Measurements from ENCODE around the gene FETUB.

- no peak for TF ChIP-seq CTCF (conservative IDR thresholded peaks at IDR 0.05)
- TF ChIP-seq ZFX (IDR thresholded peaks at IDR 0.05): no peak
Measured at GRCh38 chr3:186691676-186692075, 51.5 kb downstream of the FETUB start.

All from C4-2B (cell line).